Subcutaneous adipose tissue (tissue), 4 donors: ENCODE measurements around the gene C22orf15. TPM values are rescaled to one million over a fixed set of nuclear protein-coding genes. Genes with fewer than 3 reads are reported as not detected.

ENCODE experiments used
- total RNA-seq, 4 donors: library from RNA; depleted of rRNA; stranded (reverse); fragments of >200 nt; gene quantifications; one replicate each; pipeline ENCODE4 v1.1.0, GENCODE V29; 2016
- TF ChIP-seq, protein P1 (sequence below): fragments of 450-650 bp; IDR thresholded peaks from one replicate; pipeline ENCODE4 v1.5.1; 2016; ENCODE audit warnings: low read depth, mild to moderate bottlenecking, control low read depth, antibody characterized with exemption, moderate library complexity

The C22orf15 gene
- total RNA-seq, 4 donors from 2014 or later, result not detected

GRCh38 chr22:23769321-23769965, 6.7 kb downstream of the C22orf15 start:
- TF ChIP-seq, protein P1, sequence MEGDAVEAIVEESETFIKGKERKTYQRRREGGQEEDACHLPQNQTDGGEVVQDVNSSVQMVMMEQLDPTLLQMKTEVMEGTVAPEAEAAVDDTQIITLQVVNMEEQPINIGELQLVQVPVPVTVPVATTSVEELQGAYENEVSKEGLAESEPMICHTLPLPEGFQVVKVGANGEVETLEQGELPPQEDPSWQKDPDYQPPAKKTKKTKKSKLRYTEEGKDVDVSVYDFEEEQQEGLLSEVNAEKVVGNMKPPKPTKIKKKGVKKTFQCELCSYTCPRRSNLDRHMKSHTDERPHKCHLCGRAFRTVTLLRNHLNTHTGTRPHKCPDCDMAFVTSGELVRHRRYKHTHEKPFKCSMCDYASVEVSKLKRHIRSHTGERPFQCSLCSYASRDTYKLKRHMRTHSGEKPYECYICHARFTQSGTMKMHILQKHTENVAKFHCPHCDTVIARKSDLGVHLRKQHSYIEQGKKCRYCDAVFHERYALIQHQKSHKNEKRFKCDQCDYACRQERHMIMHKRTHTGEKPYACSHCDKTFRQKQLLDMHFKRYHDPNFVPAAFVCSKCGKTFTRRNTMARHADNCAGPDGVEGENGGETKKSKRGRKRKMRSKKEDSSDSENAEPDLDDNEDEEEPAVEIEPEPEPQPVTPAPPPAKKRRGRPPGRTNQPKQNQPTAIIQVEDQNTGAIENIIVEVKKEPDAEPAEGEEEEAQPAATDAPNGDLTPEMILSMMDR, result no peak

DNA sequence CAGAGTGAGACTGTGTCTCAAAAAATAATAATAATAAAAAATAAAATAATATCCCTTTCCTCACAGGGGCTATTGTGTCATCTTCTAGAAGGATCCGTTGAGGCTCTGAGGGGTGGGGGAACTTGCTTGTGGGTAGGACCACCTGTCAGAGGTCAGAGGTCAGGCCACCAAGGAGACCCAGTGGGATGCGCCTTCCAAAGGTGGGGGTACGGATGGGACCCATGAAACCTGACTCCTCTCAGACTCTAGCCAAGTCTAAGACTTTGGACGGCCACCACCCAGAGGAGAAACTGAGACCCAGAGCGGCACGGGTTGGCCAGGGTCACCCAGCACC, 9.5 kb downstream of the C22orf15 start:
- TF ChIP-seq, protein P1, result no peak

- TF ChIP-seq, protein P1, result no peak
Observed at GRCh38 chr22:23772649-23773473, 10.1 kb downstream of the C22orf15 start, which contains the start of gene MMP11. TSS of gene MMP11 (plus strand) at chr22:23772849. CDS start at chr22:23772871, 22 bp downstream.

DNA sequence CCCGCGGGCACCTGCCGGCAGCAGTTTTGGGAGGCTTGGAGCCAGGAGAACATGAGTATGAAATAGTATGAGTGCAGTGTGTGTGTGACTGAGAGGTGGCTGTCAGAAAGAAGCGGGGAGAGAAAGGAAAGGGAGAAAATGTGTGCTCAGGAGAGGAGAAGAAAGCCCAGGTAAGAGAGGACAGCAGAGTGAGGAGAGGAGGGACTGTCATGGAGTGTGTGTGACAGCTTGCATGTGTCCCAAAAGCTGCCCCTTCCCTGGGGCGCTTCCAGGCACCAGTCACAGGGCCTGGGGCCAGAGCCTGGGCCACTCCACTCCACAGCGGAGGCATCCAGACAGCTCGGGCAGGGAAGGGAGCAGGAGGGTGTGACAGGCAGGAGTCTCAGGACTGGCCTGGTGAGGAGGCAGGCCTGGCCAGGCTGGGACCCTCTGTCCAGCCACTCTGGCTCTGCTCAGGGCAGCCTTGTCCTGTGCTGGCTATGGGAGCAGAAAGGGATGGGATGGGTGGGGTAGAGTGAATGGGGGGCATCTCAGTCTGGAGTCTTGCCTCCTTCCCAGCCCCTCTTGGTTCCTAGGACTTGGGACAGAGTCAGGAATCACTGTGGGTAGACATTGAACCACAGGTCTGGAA, 10.8 kb downstream of the C22orf15 start:
- TF ChIP-seq, protein P1, result no peak

- TF ChIP-seq, protein P1, result no peak
Observed at GRCh38 chr22:23774114-23774921, 11.5 kb downstream of the C22orf15 start.

- TF ChIP-seq, protein P1, result no peak
Observed at GRCh38 chr22:23774922-23775436, 12.2 kb downstream of the C22orf15 start.
